Muscle layer of colon (tissue), 2 donors: ENCODE measurements around the gene NTMT2.
"Not testable (repeated sequence)": the region's sequence is repeated elsewhere in the genome, so short reads cannot be mapped to it uniquely, and the experiment has no call there.

Experiments used
- H3K27ac ChIP-seq: one replicate; pipeline ENCODE4 v1.7.0; 2013; ENCODE audit warnings: low read depth, mild to moderate bottlenecking, low read length, moderate library complexity
- H3K27me3 ChIP-seq, 2 donors: one replicate each; pipeline ENCODE4 v1.7.0; 2013; ENCODE audit warnings: low read length in 2 of 2, mild to moderate bottlenecking in 2 of 2; ENCODE audit not compliant: insufficient read depth in 2 of 2, control insufficient read depth in 1 of 2
- H3K36me3 ChIP-seq: one replicate; pipeline ENCODE4 v1.7.0; 2013; ENCODE audit warnings: mild to moderate bottlenecking, low read length; ENCODE audit not compliant: insufficient read depth
- H3K4me1 ChIP-seq: one replicate; pipeline ENCODE4 v1.7.0; 2013; ENCODE audit warnings: mild to moderate bottlenecking, low read length; ENCODE audit not compliant: insufficient read depth
- H3K4me3 ChIP-seq, 2 donors: one replicate each; pipeline ENCODE4 v1.7.0; 2013; ENCODE audit warnings: low read length in 2 of 2, low read depth in 1 of 2, mild to moderate bottlenecking in 1 of 2, moderate library complexity in 1 of 2
- H3K9ac ChIP-seq: one replicate; pipeline ENCODE4 v1.7.0; 2013; ENCODE audit warnings: low read length
- H3K9me3 ChIP-seq: one replicate; pipeline ENCODE4 v1.7.0; 2013; ENCODE audit warnings: mild to moderate bottlenecking, low read length
- donor health status: abdominal sarcoma.
- donor health status: Adenocarcinoma of cecum.

Gene NTMT2

DNA sequence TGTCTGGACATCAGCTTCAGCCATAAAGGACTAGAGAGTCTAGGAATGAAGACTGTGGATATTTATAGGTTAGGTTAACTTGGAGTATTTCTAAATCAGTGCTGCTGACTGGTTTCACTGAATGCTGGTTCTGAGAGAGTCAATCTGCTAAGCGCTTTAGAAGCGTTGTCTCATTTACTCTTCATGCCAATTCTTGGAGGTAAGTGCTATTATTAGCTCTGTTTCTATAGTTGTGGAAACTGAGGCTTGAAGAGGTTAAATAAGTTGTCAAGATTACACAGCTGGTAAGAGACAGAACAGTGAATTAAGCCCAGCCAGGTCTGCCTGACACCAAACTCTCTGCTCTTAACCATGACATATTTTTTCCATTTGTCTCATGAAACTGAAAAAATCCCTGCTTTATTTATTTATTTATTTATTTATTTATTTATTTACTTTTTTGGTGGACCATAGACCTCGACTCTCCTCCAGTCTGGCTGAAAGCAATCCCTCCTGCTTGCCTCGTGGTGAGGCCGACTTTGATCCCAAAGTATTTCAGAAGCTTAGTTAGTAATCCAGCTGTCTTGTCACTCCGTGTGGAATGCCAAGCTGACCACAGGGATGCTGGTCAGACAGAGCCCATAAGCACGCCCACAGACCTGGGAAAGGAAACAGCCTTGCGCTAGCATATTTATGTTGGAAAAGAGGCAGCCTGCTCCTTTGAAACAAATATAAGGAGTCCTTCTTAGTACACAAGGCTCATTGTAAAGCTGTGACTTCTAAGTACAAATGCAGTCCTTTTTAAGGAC, 16.9 kb downstream of the NTMT2 start:
- Histone ChIP-seq H3K4me3 (no peak overlapping the region), H3K27ac (no peak overlapping the region), H3K27me3 (no peaks in the 10 kb centered on the region), H3K9ac (no peak overlapping the region), H3K9me3 (no peaks in the 10 kb centered on the region), H3K4me1 (no peaks in the 10 kb centered on the region), H3K36me3 (no peaks in the 10 kb centered on the region)

DNA sequence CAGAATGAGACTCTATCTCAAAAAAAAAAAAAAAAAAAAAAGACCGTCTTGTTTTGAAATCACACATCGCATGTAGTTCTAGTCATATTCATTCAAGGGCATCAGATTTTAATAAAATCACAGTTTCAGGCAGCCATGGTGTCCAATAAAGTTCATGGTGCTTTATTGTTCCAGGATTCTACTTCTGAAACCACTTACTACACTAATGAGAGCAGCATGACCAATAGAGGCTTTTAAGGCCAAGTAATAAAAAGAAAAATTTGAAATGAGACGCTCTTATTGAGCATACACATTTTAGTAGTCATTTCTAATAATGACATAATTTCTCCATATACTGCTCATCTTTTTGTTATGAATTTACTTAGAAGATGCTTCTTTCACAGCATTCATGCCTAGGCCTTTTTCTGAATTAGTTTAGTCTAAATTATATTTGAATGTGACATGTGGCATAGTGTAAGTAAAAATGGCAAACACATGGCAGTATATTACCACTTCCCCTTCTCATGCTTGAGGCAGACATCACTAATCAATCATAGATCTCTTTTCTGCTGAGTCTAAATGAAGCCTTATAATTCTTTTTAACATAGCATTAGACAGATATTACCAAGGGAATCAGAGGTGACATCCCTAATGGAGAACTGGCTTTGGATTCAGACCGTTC, 18.5 kb downstream of the NTMT2 start:
- Histone ChIP-seq H3K9me3 (no peaks in the 10 kb centered on the region), H3K4me3 (no peak overlapping the region), H3K27ac (no peak overlapping the region), H3K36me3 (no peaks in the 10 kb centered on the region), H3K27me3 (no peaks in the 10 kb centered on the region), H3K9ac (no peak overlapping the region), H3K4me1 (no peaks in the 10 kb centered on the region)

DNA sequence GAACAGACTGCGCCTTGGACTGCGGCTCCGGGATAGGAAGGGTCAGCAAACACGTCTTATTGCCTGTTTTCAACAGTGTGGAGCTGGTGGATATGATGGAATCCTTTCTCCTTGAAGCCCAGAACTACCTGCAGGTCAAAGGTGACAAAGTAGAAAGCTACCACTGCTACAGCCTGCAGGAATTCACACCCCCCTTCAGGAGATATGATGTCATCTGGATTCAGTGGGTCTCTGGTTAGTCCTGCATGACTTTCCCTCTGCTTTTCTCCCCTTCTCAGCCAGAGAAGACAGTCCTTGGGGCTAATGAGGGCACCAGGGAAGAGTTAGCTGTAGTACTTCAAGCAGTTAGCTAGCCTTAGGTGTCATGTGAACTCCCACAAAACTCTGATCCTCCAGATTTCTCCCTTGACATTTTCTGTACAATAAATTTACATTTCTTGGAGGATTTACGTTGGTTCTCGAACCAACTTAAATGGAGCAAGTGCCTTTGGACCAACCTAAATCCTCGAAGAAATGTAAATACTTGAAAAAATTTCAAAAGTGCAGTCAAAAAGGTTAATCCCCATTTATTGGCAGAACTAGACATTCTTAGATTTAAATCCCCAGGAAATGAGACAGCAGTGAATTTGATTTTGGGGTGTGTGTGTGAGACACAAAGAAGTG, 20.9 kb downstream of the NTMT2 start:
- no peak overlapping the region for H3K4me3 ChIP-seq
- no peaks in the 10 kb centered on the region for H3K9me3 ChIP-seq
- H3K4me1 ChIP-seq: no peaks in the 10 kb centered on the region
- H3K27me3 ChIP-seq: no peaks in the 10 kb centered on the region
- H3K36me3 ChIP-seq: no peaks in the 10 kb centered on the region
- H3K27ac ChIP-seq: no peak overlapping the region
- no peak overlapping the region for H3K9ac ChIP-seq

DNA sequence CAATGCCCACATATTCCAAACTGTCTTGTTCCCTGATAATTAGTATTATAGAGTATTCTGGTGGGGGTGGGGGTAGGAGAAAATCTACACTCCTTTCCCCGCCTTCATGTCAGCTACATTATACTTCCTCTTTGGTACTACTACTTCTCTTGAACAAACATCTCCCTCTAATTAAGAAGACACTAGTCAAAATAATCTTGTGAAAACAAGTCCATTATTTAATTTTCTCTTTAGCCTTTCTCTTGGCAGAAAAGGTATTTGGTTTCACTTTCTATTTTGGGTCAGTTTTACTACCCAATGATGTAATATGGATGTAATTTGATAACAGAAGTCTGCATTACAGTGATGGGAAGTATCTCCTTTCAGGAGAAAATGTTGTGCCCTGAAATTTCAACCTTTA, 22.5 kb downstream of the NTMT2 start:
- Histone ChIP-seq H3K4me3 (no peak overlapping the region), H3K9ac (no peak overlapping the region), H3K36me3 (no peaks in the 10 kb centered on the region), H3K4me1 (no peaks in the 10 kb centered on the region), H3K9me3 (no peaks in the 10 kb centered on the region), H3K27ac (no peak overlapping the region), H3K27me3 (no peaks in the 10 kb centered on the region)

DNA sequence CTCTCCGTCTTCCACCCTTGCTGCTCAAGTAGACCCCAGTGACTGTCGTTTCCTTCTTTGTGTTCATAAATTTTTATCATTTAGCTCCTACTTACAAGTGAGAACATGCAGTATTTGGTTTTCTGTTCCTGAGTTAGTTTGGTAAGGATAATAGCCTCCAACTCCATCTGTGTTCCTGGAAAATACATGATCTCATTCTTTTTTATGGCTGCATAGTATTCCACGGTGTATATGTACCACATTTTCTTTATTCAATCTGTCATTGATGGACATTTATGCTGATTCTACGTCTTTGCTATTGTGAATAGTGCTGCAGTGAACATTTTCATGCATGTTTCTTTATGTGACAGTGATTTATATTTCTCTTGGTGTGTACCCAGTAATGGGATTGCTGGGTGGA, 24.8 kb downstream of the NTMT2 start:
- not testable (repeated sequence) for H3K4me1 ChIP-seq, H3K9me3 ChIP-seq, H3K36me3 ChIP-seq, H3K27ac ChIP-seq, H3K9ac ChIP-seq, H3K27me3 ChIP-seq, H3K4me3 ChIP-seq

DNA sequence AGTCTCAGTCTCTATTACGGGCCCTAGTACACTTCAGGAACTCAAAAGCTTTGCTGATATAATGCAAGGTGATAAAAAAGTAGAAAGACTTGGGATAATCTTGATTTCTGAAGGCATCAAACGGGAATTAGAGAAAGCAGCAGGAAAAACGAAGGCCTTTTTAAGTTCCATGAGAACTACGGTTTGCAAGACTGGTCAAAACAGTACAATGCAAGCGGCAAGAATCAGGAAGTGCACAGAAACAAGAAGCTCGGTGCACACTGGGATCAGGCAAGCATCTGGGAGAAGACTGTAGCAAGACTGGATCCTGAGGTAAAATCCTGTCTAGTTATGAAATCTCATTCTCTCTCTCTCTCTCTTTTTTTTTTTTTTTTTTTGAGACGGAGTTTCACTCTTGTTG, 28.6 kb downstream of the NTMT2 start:
- H3K9ac ChIP-seq: no peak overlapping the region
- H3K4me1 ChIP-seq: no peaks in the 10 kb centered on the region
- H3K27ac ChIP-seq: no peak overlapping the region
- no peak overlapping the region for H3K4me3 ChIP-seq
- H3K27me3 ChIP-seq: no peaks in the 10 kb centered on the region
- H3K36me3 ChIP-seq: no peaks in the 10 kb centered on the region
- H3K9me3 ChIP-seq: no peaks in the 10 kb centered on the region

DNA sequence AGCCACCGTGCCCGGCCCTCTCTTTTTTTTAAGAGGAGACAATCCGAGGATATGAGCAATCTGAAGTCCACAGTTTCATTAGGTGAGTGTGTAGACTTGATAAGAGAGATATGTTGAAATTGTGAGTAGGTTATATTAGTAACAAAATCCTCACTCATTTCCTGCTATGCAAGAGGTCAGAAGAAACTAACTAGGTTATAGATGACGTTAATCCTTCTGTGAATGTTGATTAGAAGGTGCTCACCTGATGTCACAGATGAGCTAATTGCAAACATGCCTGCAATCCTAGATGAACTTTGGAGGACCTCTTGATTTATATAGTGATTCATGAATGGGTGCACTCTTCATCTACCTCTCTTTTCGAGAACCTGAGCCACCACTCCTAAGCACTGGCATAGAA, 29.3 kb downstream of the NTMT2 start:
- H3K36me3 ChIP-seq: no peaks in the 10 kb centered on the region
- no peaks in the 10 kb centered on the region for H3K27me3 ChIP-seq
- no peak overlapping the region for H3K27ac ChIP-seq
- no peak overlapping the region for H3K9ac ChIP-seq
- H3K4me1 ChIP-seq: no peaks in the 10 kb centered on the region
- no peaks in the 10 kb centered on the region for H3K9me3 ChIP-seq
- no peak overlapping the region for H3K4me3 ChIP-seq

DNA sequence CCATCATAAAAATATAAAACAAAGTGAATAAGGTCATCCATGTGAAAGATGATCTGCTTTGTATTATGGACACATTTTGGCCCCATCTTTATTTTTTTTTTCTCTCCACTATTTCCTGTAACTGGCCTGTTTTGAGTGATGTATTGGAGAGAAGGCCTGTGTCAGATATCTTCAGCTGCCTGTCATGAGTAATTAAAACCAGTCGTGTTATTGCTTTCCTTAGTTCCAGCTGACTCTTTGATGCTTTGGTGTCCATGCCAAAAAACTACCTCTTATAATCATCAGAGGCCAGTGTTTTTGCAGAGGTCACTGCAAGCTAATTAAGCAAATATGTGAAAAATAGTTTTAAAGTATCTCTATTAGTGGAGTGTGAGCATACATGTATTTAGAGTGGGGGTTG, 29.7 kb downstream of the NTMT2 start:
- Histone ChIP-seq H3K36me3 (no peaks in the 10 kb centered on the region), H3K9ac (no peak overlapping the region), H3K27ac (no peak overlapping the region), H3K9me3 (no peaks in the 10 kb centered on the region), H3K4me1 (no peaks in the 10 kb centered on the region), H3K4me3 (no peak overlapping the region), H3K27me3 (no peaks in the 10 kb centered on the region)

DNA sequence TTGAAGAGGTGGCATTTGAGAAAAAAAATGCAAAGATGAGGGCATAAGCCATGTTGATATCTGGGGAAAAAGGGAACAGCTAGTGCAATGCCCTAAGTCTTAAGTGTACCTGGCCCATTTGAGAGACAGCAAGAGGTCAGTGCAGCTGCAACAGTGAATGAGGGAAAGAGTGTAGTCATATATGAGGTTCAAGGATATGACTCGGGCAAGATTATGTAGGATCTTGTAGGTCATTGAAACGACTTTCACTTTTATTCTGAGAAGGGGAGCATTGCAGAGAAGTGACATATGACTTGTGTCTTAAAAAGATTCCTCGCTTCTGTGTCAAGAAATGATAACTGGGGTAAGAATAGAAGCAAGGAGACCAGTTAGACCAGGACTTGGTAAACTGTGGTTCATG, 31.0 kb downstream of the NTMT2 start:
- no peak overlapping the region for H3K9ac ChIP-seq
- H3K27ac ChIP-seq: no peak overlapping the region
- H3K4me1 ChIP-seq: no peaks in the 10 kb centered on the region
- H3K9me3 ChIP-seq: no peaks in the 10 kb centered on the region
- no peak overlapping the region for H3K4me3 ChIP-seq
- H3K27me3 ChIP-seq: no peaks in the 10 kb centered on the region
- no peaks in the 10 kb centered on the region for H3K36me3 ChIP-seq

DNA sequence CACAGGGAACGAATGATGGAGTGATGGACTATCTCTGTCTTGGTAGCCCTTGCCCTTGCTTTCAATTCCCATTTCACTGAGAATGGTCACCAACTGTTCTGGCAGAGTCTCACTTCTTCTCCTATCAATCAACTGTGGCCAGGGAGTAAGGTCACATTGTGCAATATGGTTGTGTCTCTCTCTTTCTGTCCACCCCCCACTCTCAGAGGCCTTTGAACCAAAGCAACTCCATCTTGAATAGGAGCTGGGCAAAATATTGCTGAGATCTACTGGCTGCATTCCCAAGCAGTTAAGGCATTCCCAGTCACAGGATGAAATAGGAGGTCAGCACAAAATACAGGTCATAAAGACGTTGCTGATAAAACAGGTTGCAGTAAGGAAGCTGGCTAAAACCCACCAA, 36.7 kb downstream of the NTMT2 start:
- H3K4me1 ChIP-seq: no peaks in the 10 kb centered on the region
- H3K27me3 ChIP-seq: no peaks in the 10 kb centered on the region
- no peaks in the 10 kb centered on the region for H3K36me3 ChIP-seq
- H3K4me3 ChIP-seq: no peak overlapping the region
- no peak overlapping the region for H3K27ac ChIP-seq
- no peak overlapping the region for H3K9ac ChIP-seq
- no peaks in the 10 kb centered on the region for H3K9me3 ChIP-seq

DNA sequence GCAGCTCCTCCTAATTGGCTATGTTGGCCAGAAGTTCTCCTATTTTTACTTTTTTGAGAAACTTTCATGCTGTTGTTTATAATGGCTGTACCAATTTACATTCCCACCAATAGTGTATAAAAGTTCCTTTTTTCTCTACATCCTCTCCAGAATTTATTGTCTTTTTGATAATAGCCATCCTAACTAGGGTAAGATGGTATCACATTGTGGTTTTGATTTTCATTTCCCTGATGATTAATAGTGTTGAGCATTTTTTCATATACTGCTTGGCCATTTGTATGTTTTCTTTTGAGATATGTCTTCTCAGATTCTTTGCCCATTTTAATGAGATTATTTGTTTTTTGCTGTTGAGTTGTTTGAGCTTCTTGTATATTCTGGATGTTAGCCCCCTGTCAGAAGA, 46.8 kb downstream of the NTMT2 start:
- H3K27me3 ChIP-seq: no peaks in the 10 kb centered on the region
- H3K36me3 ChIP-seq: no peaks in the 10 kb centered on the region
- no peak overlapping the region for H3K4me3 ChIP-seq
- no peaks in the 10 kb centered on the region for H3K9me3 ChIP-seq
- no peak overlapping the region for H3K27ac ChIP-seq
- H3K4me1 ChIP-seq: no peaks in the 10 kb centered on the region
- no peak overlapping the region for H3K9ac ChIP-seq
